Parathyroid adenoma (tissue), 2 donors: ENCODE results near the gene HAVCR1.

ENCODE experiments used
- H2AFZ ChIP-seq: fragments of 300-600 bp; sonication (generic); one replicate; pipeline ENCODE4 v1.7.0; 2017; ENCODE audit warnings: antibody characterized with exemption, mild to moderate bottlenecking
- H3K27ac ChIP-seq: fragments of 300-600 bp; sonication (generic); one replicate; pipeline ENCODE4 v1.7.0; 2017
- H3K27me3 ChIP-seq: fragments of 300-600 bp; sonication (generic); one replicate; pipeline ENCODE4 v1.7.0; 2017; ENCODE audit warnings: low read length; ENCODE audit not compliant: control insufficient read depth, insufficient read depth
- H3K36me3 ChIP-seq: fragments of 300-600 bp; sonication (generic); one replicate; pipeline ENCODE4 v1.7.0; 2017; ENCODE audit warnings: low read length; ENCODE audit not compliant: control insufficient read depth, insufficient read depth
- H3K4me1 ChIP-seq: fragments of 300-600 bp; sonication (generic); one replicate; pipeline ENCODE4 v1.7.0; 2017; ENCODE audit warnings: control low read depth
- H3K4me2 ChIP-seq: fragments of 300-600 bp; sonication (generic); one replicate; pipeline ENCODE4 v1.7.0; 2017; ENCODE audit warnings: low read length
- H3K4me3 ChIP-seq: fragments of 300-600 bp; sonication (generic); one replicate; pipeline ENCODE4 v1.7.0; 2017; ENCODE audit warnings: low read depth, low read length
- H3K79me2 ChIP-seq: fragments of 300-600 bp; sonication (generic); one replicate; pipeline ENCODE4 v1.7.0; 2017; ENCODE audit warnings: control low read depth
- H3K9ac ChIP-seq: fragments of 300-600 bp; sonication (generic); one replicate; pipeline ENCODE4 v1.7.0; 2017; ENCODE audit warnings: mild to moderate bottlenecking
- H3K9me3 ChIP-seq: fragments of 300-600 bp; sonication (generic); one replicate; pipeline ENCODE4 v1.7.0; 2017; ENCODE audit warnings: low read length; ENCODE audit not compliant: control insufficient read depth
- TF ChIP-seq, protein P1 (sequence below): fragments of 300-600 bp; sonication (generic); IDR thresholded peaks from one replicate; pipeline ENCODE4 v1.7.0; 2017; ENCODE audit warnings: antibody characterized with exemption, mild to moderate bottlenecking
- donor health status: primary hyperparathyroidism.

The HAVCR1 gene

DNA sequence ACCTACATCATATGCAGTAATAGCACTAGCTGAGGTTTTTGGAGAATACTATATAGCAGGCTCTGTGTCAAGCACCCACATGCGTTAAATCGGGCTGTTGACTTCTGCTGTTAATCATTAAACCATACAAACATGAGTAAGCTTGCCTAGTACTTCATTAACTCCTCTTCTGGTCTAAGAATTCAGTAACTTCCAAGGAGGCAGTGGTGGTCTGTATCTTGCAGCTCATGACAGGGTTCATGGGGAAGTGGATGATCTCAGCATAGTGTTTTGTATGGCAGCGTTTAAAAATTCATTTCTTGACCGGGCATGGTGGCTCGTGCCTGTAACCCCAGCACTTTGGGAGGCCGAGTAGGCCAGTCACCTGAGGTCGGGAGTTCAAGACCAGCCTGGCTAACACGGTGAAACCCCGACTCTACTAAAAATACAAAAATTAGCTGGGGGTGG lies at the start of gene HAVCR1:
Gene HAVCR1 (minus strand): TSS at position 24 of the 447 bp plus-strand sequence. CDS start 1,173 bp downstream, outside the sequence.
- H3K4me2 ChIP-seq = no peak within 1 kb of the TSS
- H3K27me3 ChIP-seq = no peaks in the 10 kb centered on the region
- no peaks in the 10 kb centered on the region for H3K9me3 ChIP-seq
- H3K4me1 ChIP-seq = no peaks in the 10 kb centered on the region
- no peaks in the 10 kb centered on the region for H3K36me3 ChIP-seq
- no peak within 1 kb of the TSS for H2AFZ ChIP-seq
- H3K27ac ChIP-seq = no peak within 1 kb of the TSS
- H3K9ac ChIP-seq = no peak within 1 kb of the TSS
- TF ChIP-seq, protein P1, sequence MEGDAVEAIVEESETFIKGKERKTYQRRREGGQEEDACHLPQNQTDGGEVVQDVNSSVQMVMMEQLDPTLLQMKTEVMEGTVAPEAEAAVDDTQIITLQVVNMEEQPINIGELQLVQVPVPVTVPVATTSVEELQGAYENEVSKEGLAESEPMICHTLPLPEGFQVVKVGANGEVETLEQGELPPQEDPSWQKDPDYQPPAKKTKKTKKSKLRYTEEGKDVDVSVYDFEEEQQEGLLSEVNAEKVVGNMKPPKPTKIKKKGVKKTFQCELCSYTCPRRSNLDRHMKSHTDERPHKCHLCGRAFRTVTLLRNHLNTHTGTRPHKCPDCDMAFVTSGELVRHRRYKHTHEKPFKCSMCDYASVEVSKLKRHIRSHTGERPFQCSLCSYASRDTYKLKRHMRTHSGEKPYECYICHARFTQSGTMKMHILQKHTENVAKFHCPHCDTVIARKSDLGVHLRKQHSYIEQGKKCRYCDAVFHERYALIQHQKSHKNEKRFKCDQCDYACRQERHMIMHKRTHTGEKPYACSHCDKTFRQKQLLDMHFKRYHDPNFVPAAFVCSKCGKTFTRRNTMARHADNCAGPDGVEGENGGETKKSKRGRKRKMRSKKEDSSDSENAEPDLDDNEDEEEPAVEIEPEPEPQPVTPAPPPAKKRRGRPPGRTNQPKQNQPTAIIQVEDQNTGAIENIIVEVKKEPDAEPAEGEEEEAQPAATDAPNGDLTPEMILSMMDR = no peak
- H3K4me3 ChIP-seq = no peak within 1 kb of the TSS
- no peaks in the 10 kb centered on the region for H3K79me2 ChIP-seq

GRCh38 chr5:157107508-157107907 lies 48.6 kb upstream of the HAVCR1 start:
- Histone ChIP-seq H3K27ac (no peak overlapping the region), H3K4me1 (no peaks in the 10 kb centered on the region), H3K27me3 (no peaks in the 10 kb centered on the region), H3K36me3 (no peaks in the 10 kb centered on the region), H3K9me3 (no peaks in the 10 kb centered on the region), H3K79me2 (no peaks in the 10 kb centered on the region), H3K4me2 (no peak overlapping the region), H2AFZ (no peak overlapping the region), H3K9ac (no peak overlapping the region), H3K4me3 (no peak overlapping the region)
- TF ChIP-seq, protein P1 = no peak

GRCh38 chr5:157106630-157107461 lies 47.9 kb upstream of the HAVCR1 start:
- Histone ChIP-seq H3K36me3 (no peaks in the 10 kb centered on the region), H3K79me2 (no peaks in the 10 kb centered on the region), H2AFZ (no peak overlapping the region), H3K4me2 (no peak overlapping the region), H3K27ac (no peak overlapping the region), H3K4me1 (no peaks in the 10 kb centered on the region), H3K4me3 (no peak overlapping the region), H3K9ac (no peak overlapping the region), H3K9me3 (no peaks in the 10 kb centered on the region), H3K27me3 (no peaks in the 10 kb centered on the region)
- TF ChIP-seq, protein P1 = no peak

- Histone ChIP-seq H3K4me3 (no peak overlapping the region), H3K9me3 (no peaks in the 10 kb centered on the region), H3K27ac (no peak overlapping the region), H3K4me1 (no peaks in the 10 kb centered on the region), H3K9ac (no peak overlapping the region), H3K27me3 (no peaks in the 10 kb centered on the region), H3K79me2 (no peaks in the 10 kb centered on the region), H3K36me3 (no peaks in the 10 kb centered on the region), H2AFZ (no peak overlapping the region), H3K4me2 (no peak overlapping the region)
- TF ChIP-seq, protein P1 = no peak
Measured at GRCh38 chr5:157100140-157100679, 41.3 kb upstream of the HAVCR1 start.
